ENCODE measurements around the gene MTTP.

MTTP gene

GRCh38 chr4:99642725-99643489, 68.3 kb downstream of the MTTP start:
- no peak for DNase-seq (ENCODE audit: low read depth)

GRCh38 chr4:99644453-99644852, 69.8 kb downstream of the MTTP start:
- no peak for DNase-seq (ENCODE audit: low read depth)

- DNase-seq (ENCODE audit: low read depth): no peak
These were observed 70.4 kb downstream of the MTTP start for GRCh38 chr4:99645036-99645435.

GRCh38 chr4:99645638-99646037, 71.0 kb downstream of the MTTP start:
- DNase-seq (ENCODE audit: low read depth): no peak

- DNase-seq (ENCODE audit: low read depth): no peak
These were observed 72.4 kb downstream of the MTTP start for GRCh38 chr4:99647071-99647470.

- DNase-seq (ENCODE audit: low read depth): no peak
These were observed 73.7 kb downstream of the MTTP start for GRCh38 chr4:99648321-99648720.

GRCh38 chr4:99649208-99649607, 74.6 kb downstream of the MTTP start:
- DNase-seq (ENCODE audit: low read depth): no peak

GRCh38 chr4:99649778-99650177, 75.2 kb downstream of the MTTP start:
- no peak for DNase-seq (ENCODE audit: low read depth)

- DNase-seq (ENCODE audit: low read depth): no peak
These were observed 76.6 kb downstream of the MTTP start for GRCh38 chr4:99651016-99651769.

GRCh38 chr4:99651811-99652485, 77.3 kb downstream of the MTTP start:
- DNase-seq (ENCODE audit: low read depth): no peak

- DNase-seq (ENCODE audit: low read depth): no peak
These were observed 78.2 kb downstream of the MTTP start for GRCh38 chr4:99652596-99653436.

- no peak for DNase-seq (ENCODE audit: low read depth)
These were observed 79.3 kb downstream of the MTTP start for GRCh38 chr4:99653916-99654315.

- no peak for DNase-seq (ENCODE audit: low read depth)
These were observed 79.7 kb downstream of the MTTP start for GRCh38 chr4:99654361-99654761.

GRCh38 chr4:99655308-99656081, 80.9 kb downstream of the MTTP start:
- no peak for DNase-seq (ENCODE audit: low read depth)

- no peak for DNase-seq (ENCODE audit: low read depth)
These were observed 83.2 kb downstream of the MTTP start, which contains the start of gene C4orf54 for GRCh38 chr4:99657798-99658197. TSS of gene C4orf54 (minus strand) at chr4:99657828. CDS start at chr4:99654648, 3,180 bp downstream.

- no peak for DNase-seq (ENCODE audit: low read depth)
These were observed 84.0 kb downstream of the MTTP start for GRCh38 chr4:99658666-99659065.

- DNase-seq (ENCODE audit: low read depth): no peak
These were observed 87.3 kb downstream of the MTTP start for GRCh38 chr4:99661907-99662306.

- DNase-seq (ENCODE audit: low read depth): no peak
These were observed 90.1 kb downstream of the MTTP start for GRCh38 chr4:99664716-99665115.

GRCh38 chr4:99665983-99666382, 91.4 kb downstream of the MTTP start:
- DNase-seq (ENCODE audit: low read depth): no peak

- DNase-seq (ENCODE audit: low read depth): no peak
These were observed 93.8 kb downstream of the MTTP start for GRCh38 chr4:99668472-99668871.

GRCh38 chr4:99669084-99669483, 94.5 kb downstream of the MTTP start:
- DNase-seq (ENCODE audit: low read depth): no peak
